HepG2 (cell line): ENCODE measurements around the gene GLYATL3. TPM values are rescaled to one million over a fixed set of nuclear protein-coding genes. Genes with fewer than 3 reads are reported as not detected.

Source experiments
- ARID2 ChIP-seq: sonication (generic); formaldehyde crosslinking; IDR thresholded peaks from 2 replicates; pipeline ENCODE4 v1.8.1; 2022; ENCODE audit warnings: mild to moderate bottlenecking, missing genetic modification reagents, borderline replicate concordance
- ARNTL ChIP-seq: sonication (generic); formaldehyde crosslinking; IDR thresholded peaks from 2 replicates; pipeline ENCODE4 v1.4.0; 2020; ENCODE audit warnings: mild to moderate bottlenecking, missing genetic modification reagents
- ATAD3A ChIP-seq: sonication (generic); formaldehyde crosslinking; IDR thresholded peaks from 2 replicates; pipeline ENCODE4 v1.4.0; 2020; ENCODE audit warnings: missing genetic modification reagents
- ATF3 ChIP-seq: sonication (generic); formaldehyde crosslinking; IDR thresholded peaks from 2 replicates; pipeline ENCODE4 v1.4.0; 2020; ENCODE audit warnings: missing genetic modification reagents
- BORCS8-MEF2B ChIP-seq: sonication (generic); formaldehyde crosslinking; IDR thresholded peaks from 2 replicates; pipeline ENCODE4 v1.8.0; 2022; ENCODE audit warnings: mild to moderate bottlenecking, missing genetic modification reagents
- NRL ChIP-seq: sonication (generic); formaldehyde crosslinking; IDR thresholded peaks from 2 replicates; pipeline ENCODE4 v1.5.0; 2020; ENCODE audit warnings: missing genetic modification reagents, mild to moderate bottlenecking, moderate library complexity, borderline replicate concordance
- PITX1 ChIP-seq: sonication (generic); formaldehyde crosslinking; IDR thresholded peaks from 2 replicates; pipeline ENCODE4 v1.5.1; 2020; ENCODE audit warnings: mild to moderate bottlenecking, missing genetic modification reagents
- PRDM10 ChIP-seq: sonication (generic); formaldehyde crosslinking; IDR thresholded peaks from 2 replicates; pipeline ENCODE4 v1.4.0; 2020; ENCODE audit warnings: low read depth, missing genetic modification reagents
- SOX13 ChIP-seq, 3 experiments: fragments of 450-650 bp in 1 of 3; sonication (generic) in 1 of 3; formaldehyde crosslinking in 1 of 3; IDR thresholded peaks in 2 of 3; conservative IDR thresholded peaks in 1 of 3; 2 replicates each; pipeline versions ENCODE4 v1.5.0 to v1.6.1; 2016 to 2020; ENCODE audit warnings: antibody characterized with exemption in 1 of 3, mild to moderate bottlenecking in 1 of 3, missing compliant biosample characterization in 1 of 3, missing genetic modification reagents in 1 of 3, moderate library complexity in 1 of 3
- YY1 ChIP-seq: IDR thresholded peaks from 2 replicates; pipeline ENCODE4 v1.6.1; 2011; ENCODE audit warnings: low read length, low read depth, moderate library complexity, mild to moderate bottlenecking; ENCODE audit not compliant: insufficient read depth, insufficient replicate concordance
- ZGPAT ChIP-seq: IDR thresholded peaks from 2 replicates; pipeline ENCODE4 v1.6.1; 2016; ENCODE audit warnings: mild to moderate bottlenecking
- ZMAT5 ChIP-seq: sonication (generic); formaldehyde crosslinking; IDR thresholded peaks from 2 replicates; pipeline ENCODE4 v1.5.0; 2020; ENCODE audit warnings: mild to moderate bottlenecking, low read depth, missing genetic modification reagents, borderline replicate concordance
- ZMYM3 ChIP-seq: sonication (generic); formaldehyde crosslinking; IDR thresholded peaks from 2 replicates; pipeline ENCODE4 v1.5.1; 2020; ENCODE audit warnings: mild to moderate bottlenecking, missing genetic modification reagents
- ZNF317 ChIP-seq: sonication (generic); formaldehyde crosslinking; IDR thresholded peaks from 2 replicates; pipeline ENCODE4 v1.5.0; 2020; ENCODE audit warnings: mild to moderate bottlenecking, missing genetic modification reagents
- ZNF552 ChIP-seq: sonication (generic); formaldehyde crosslinking; IDR thresholded peaks from 2 replicates; pipeline ENCODE4 v1.9.0; 2022; ENCODE audit warnings: missing genetic modification reagents, mild to moderate bottlenecking, borderline replicate concordance
- ZNF577 ChIP-seq: sonication (generic); formaldehyde crosslinking; IDR thresholded peaks from 2 replicates; pipeline ENCODE4 v1.4.0; 2020; ENCODE audit warnings: mild to moderate bottlenecking, low read depth, missing genetic modification reagents, borderline replicate concordance
- ZNF652 ChIP-seq: IDR thresholded peaks from 2 replicates; pipeline ENCODE4 v1.6.1; 2016; ENCODE audit warnings: low read depth, borderline replicate concordance
- ZNF709 ChIP-seq: sonication (generic); formaldehyde crosslinking; IDR thresholded peaks from 2 replicates; pipeline ENCODE4 v1.5.0; 2020; ENCODE audit warnings: mild to moderate bottlenecking, missing genetic modification reagents
- ZNF878 ChIP-seq: sonication (generic); formaldehyde crosslinking; IDR thresholded peaks from 2 replicates; pipeline ENCODE4 v1.8.1; 2023; ENCODE audit warnings: mild to moderate bottlenecking, missing genetic modification reagents, moderate library complexity
- ZXDC ChIP-seq: sonication (generic); formaldehyde crosslinking; IDR thresholded peaks from 2 replicates; pipeline ENCODE4 v1.5.0; 2020; ENCODE audit warnings: mild to moderate bottlenecking, missing genetic modification reagents
- polyA plus RNA-seq, 8 experiments: library from polyadenylated mRNA; depleted of rRNA in 3 of 8; stranded (reverse) in 7 of 8; unstranded in 1 of 8; fragments of >200 nt; fragmentation: Illumina TruSeq in 4 of 8; extraction: Trizol in 4 of 8; gene quantifications; 2 replicates each; pipeline versions ENCODE4 v1.2.1 to v1.2.3, GENCODE V29; 2011 to 2016; ENCODE audit warnings: low read depth in 4 of 8, missing spikeins in 1 of 8, mixed read lengths in 1 of 8; ENCODE audit not compliant: insufficient read depth in 1 of 8
- total RNA-seq, 5 experiments: library from RNA; depleted of rRNA; stranded (reverse); fragments of >200 nt; fragmentation: Illumina TruSeq; extraction: Trizol; gene quantifications; 2 replicates each; pipeline ENCODE4 v1.2.3, GENCODE V29; 2016; ENCODE audit warnings: low read depth in 1 of 5

The GLYATL3 gene
- total and polyA plus RNA-seq, 2 of the 13 experiments (the other 11 are each of a cell fraction or from before 2014, with no cell fraction given) = 0.05 TPM; not detected in 1

- TF ChIP-seq SOX13 (IDR thresholded peaks at IDR 0.05) (no peak; the same call in 1 of the 2 replicates), SOX13 (CRISPR knock-in tag; conservative IDR thresholded peaks at IDR 0.05 in 1 of 2, IDR thresholded peaks at IDR 0.05 in 1 of 2) (peak in 1 of 2 experiments; percentile 79; a peak in 2 of 4 replicates), PRDM10 (no peak; the same call in 1 of the 2 replicates), ARID2 (no peak), YY1 (peak; percentile 44), ATF3 (CRISPR knock-in tag) (peak; percentile 34; the same call in 1 of the 2 replicates), ZNF552 (no peak), ATAD3A (CRISPR knock-in tag) (no peak), ZNF878 (CRISPR knock-in tag) (0 out of 2 replicates have a peak, but pooled peaks have one; percentile 72), ZMYM3 (CRISPR knock-in tag) (0 out of 2 replicates have a peak, but pooled peaks have one; percentile 28), ARNTL (peak; percentile 50; the same call in 1 of the 2 replicates), ZNF709 (CRISPR knock-in tag) (no peak), ZNF652 (CRISPR knock-in tag) (no peak), PITX1 (peak; percentile 64; the same call in 1 of the 2 replicates), ZMAT5 (CRISPR knock-in tag) (no peak), ZXDC (no peak), ZGPAT (CRISPR knock-in tag) (peak; percentile 74), BORCS8-MEF2B (CRISPR knock-in tag) (no peak), ZNF577 (no peak), ZNF317 (CRISPR knock-in tag) (no peak), NRL (CRISPR knock-in tag) (no peak)
Observed at GRCh38 chr6:49506569-49507111, 6.9 kb downstream of the GLYATL3 start (continued).
